Neural crest cell (in vitro differentiated cells): ENCODE data around the gene ANKK1. TPM values are rescaled to one million over a fixed set of nuclear protein-coding genes. Genes with fewer than 3 reads are reported as not detected.
A peak's percentile ranks its signal among the peaks of the same experiment; 100 is the strongest.

Experiments
- DNase-seq: peaks from one replicate; pipeline ENCODE4 v3.0.0; 2021; ENCODE audit warnings: low read depth, mixed read lengths, low spot score
- H3K27ac Mint-ChIP-seq: one replicate; pipeline ENCODE4 v1.8.0; 2021; ENCODE audit warnings: mild to moderate bottlenecking, mixed read lengths; ENCODE audit not compliant: unreplicated experiment
- H3K27me3 Mint-ChIP-seq: 2 replicates; pipeline ENCODE4 v1.8.0; 2021; ENCODE audit warnings: low read depth, mild to moderate bottlenecking, mixed read lengths
- H3K36me3 Mint-ChIP-seq: 2 replicates; pipeline ENCODE4 v1.8.0; 2021; ENCODE audit warnings: low read depth, mild to moderate bottlenecking, mixed read lengths
- H3K4me1 Mint-ChIP-seq: 2 replicates; pipeline ENCODE4 v1.8.0; 2021; ENCODE audit warnings: mixed read lengths
- H3K4me3 Mint-ChIP-seq: one replicate; pipeline ENCODE4 v1.8.0; 2021; ENCODE audit warnings: mild to moderate bottlenecking, mixed read lengths
- H3K9me3 Mint-ChIP-seq: 2 replicates; pipeline ENCODE4 v1.8.0; 2021; ENCODE audit warnings: mixed read lengths
- CTCF ChIP-seq: fragments of 200-600 bp; sonication (generic); conservative IDR thresholded peaks from 2 replicates; pipeline ENCODE4 v1.5.0; 2021; ENCODE audit warnings: antibody characterized with exemption, mild to moderate bottlenecking
- long read RNA-seq: library from polyadenylated mRNA; unstranded; transcript quantifications from one replicate; pipeline ENCODE4 v2.0.0, GENCODE V29; 2020
- total RNA-seq: library from RNA; stranded (reverse); gene quantifications from 2 replicates; pipeline ENCODE4 v1.2.1, GENCODE V29; 2021

The ANKK1 gene
- total RNA-seq: 0.09 TPM in 1 of 2 replicates, not detected in the other
- long read RNA-seq: 0 reads

DNA sequence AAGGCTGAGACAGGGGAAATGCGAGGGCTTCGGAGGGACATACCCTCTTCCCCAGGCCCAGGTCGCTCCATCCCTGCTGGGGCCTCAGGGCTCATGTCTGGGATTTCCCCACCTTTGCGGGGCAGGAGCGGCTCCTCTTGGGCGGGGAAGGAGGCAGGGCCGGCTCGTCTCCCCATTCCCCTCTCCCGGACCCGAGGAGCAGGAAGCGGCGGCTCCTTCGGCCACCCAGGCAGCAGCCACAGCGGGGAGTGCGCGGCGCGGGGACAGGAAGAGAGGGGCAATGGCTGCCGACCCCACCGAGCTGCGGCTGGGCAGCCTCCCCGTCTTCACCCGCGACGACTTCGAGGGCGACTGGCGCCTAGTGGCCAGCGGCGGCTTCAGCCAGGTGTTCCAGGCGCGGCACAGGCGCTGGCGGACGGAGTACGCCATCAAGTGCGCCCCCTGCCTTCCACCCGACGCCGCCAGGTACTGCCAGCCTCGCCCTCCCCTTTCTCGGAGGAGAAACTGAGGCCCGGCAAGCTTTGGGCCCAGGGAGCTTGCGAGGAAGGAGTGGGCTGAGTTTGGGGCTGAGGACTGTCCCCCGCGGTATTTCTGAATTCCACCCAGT, at the start of gene ANKK1:
TSS of gene ANKK1 (plus strand) at position 175 of the 607 bp plus-strand sequence. CDS start at position 281, 106 bp downstream.
- peaks cover 13% of the 10 kb centered on the region for H3K27me3 Mint-ChIP-seq
- no peak within 1 kb of the TSS for H3K27ac Mint-ChIP-seq
- H3K4me3 Mint-ChIP-seq: no peak within 1 kb of the TSS
- no peaks in the 10 kb centered on the region for H3K4me1 Mint-ChIP-seq
- no peaks in the 10 kb centered on the region for H3K9me3 Mint-ChIP-seq
- no peaks in the 10 kb centered on the region for H3K36me3 Mint-ChIP-seq
- peak; percentile 61 for TF ChIP-seq CTCF
- peak; percentile 19 for DNase-seq

GRCh38 chr11:113338730-113339129, 48.8 kb upstream of the ANKK1 start:
- peaks cover 24% of the 10 kb centered on the region for H3K36me3 Mint-ChIP-seq
- no peak overlapping the region for H3K27ac Mint-ChIP-seq
- H3K27me3 Mint-ChIP-seq: no peaks in the 10 kb centered on the region
- no peaks in the 10 kb centered on the region for H3K4me1 Mint-ChIP-seq
- no peak for TF ChIP-seq CTCF
- no peak overlapping the region for H3K4me3 Mint-ChIP-seq
- H3K9me3 Mint-ChIP-seq: no peaks in the 10 kb centered on the region
- DNase-seq: no peak

GRCh38 chr11:113339929-113340589, 47.5 kb upstream of the ANKK1 start:
- Mint-ChIP-seq H3K4me1 (no peaks in the 10 kb centered on the region), H3K27ac (no peak overlapping the region), H3K4me3 (no peak overlapping the region), H3K27me3 (no peaks in the 10 kb centered on the region), H3K9me3 (no peaks in the 10 kb centered on the region), H3K36me3 (peaks cover 22% of the 10 kb centered on the region)
- no peak for TF ChIP-seq CTCF
- DNase-seq: no peak

- no peak overlapping the region for H3K4me3 Mint-ChIP-seq
- H3K27ac Mint-ChIP-seq: no peak overlapping the region
- peaks cover 9% of the 10 kb centered on the region for H3K36me3 Mint-ChIP-seq
- no peaks in the 10 kb centered on the region for H3K27me3 Mint-ChIP-seq
- no peak for DNase-seq
- TF ChIP-seq CTCF: no peak
- H3K9me3 Mint-ChIP-seq: no peaks in the 10 kb centered on the region
- no peaks in the 10 kb centered on the region for H3K4me1 Mint-ChIP-seq
These were observed 46.0 kb upstream of the ANKK1 start for GRCh38 chr11:113341388-113342165.

DNA sequence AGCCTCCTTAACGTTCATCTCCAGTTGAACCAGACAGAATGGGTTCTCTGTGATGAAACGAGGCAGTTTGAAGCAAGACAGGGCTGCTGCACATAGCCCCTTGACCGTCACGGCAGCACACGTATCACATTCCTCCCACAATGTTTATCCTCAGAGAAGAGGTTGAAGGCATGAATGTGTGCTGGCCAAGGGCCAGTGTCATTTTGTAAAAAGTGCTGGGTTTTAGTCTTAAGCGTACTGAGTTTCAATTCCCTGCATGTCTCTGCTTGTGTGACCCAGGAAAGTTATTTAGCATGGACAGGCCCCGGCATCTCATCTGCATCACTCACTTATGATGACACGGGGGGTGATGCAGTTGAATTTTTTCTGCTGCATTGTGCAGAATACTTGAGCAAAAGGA, 41.6 kb upstream of the ANKK1 start:
- no peaks in the 10 kb centered on the region for H3K27me3 Mint-ChIP-seq
- peaks cover 9% of the 10 kb centered on the region for H3K36me3 Mint-ChIP-seq
- H3K9me3 Mint-ChIP-seq: no peaks in the 10 kb centered on the region
- TF ChIP-seq CTCF: no peak
- H3K4me3 Mint-ChIP-seq: no peak overlapping the region
- no peaks in the 10 kb centered on the region for H3K4me1 Mint-ChIP-seq
- no peak for DNase-seq
- H3K27ac Mint-ChIP-seq: no peak overlapping the region
